ENCODE measurements around the gene PRDM15. TPM values are rescaled to one million over a fixed set of nuclear protein-coding genes. Genes with fewer than 3 reads are reported as not detected.
A peak's percentile ranks its signal among the peaks of the same experiment; 100 is the strongest.

The PRDM15 gene
- total RNA-seq, 1 experiment from 2014 or later, result 10.4 TPM

GRCh38 chr21:41755258-41755933 lies 123.7 kb downstream of the PRDM15 start:
- CTCF ChIA-PET, result no interaction called here
- Mint-ChIP-seq H3K4me1 (ENCODE audit: low read depth, unreplicated experiment) (peaks cover 51% of the 10 kb centered on the region), H3K9me3 (ENCODE audit: low read depth, unreplicated experiment) (no peaks in the 10 kb centered on the region), H3K27ac (ENCODE audit: unreplicated experiment) (no peak overlapping the region), H3K27me3 (ENCODE audit: unreplicated experiment) (no peaks in the 10 kb centered on the region), H3K36me3 (ENCODE audit: insufficient read depth, unreplicated experiment) (peaks cover 72% of the 10 kb centered on the region), H3K4me3 (ENCODE audit: low read depth, unreplicated experiment) (no peak overlapping the region)
- no peak for TF ChIP-seq CTCF (IDR thresholded peaks at IDR 0.05; ENCODE audit: unreplicated experiment)
- DNase-seq, result no peak
- BruUV-seq (replicated peaks), result no TSS peak
- intact Hi-C loops (cut with micrococcal nuclease; ENCODE audit: unreplicated experiment), result no loop called here

GRCh38 chr21:41754479-41754891 lies 124.7 kb downstream of the PRDM15 start:
- no peak for TF ChIP-seq CTCF (IDR thresholded peaks at IDR 0.05; ENCODE audit: unreplicated experiment)
- DNase-seq, result no peak
- BruUV-seq (replicated peaks), result no TSS peak
- Mint-ChIP-seq H3K4me1 (ENCODE audit: low read depth, unreplicated experiment) (peaks cover 41% of the 10 kb centered on the region), H3K27ac (ENCODE audit: unreplicated experiment) (no peak overlapping the region), H3K36me3 (ENCODE audit: insufficient read depth, unreplicated experiment) (peaks cover 69% of the 10 kb centered on the region), H3K9me3 (ENCODE audit: low read depth, unreplicated experiment) (no peaks in the 10 kb centered on the region), H3K4me3 (ENCODE audit: low read depth, unreplicated experiment) (no peak overlapping the region), H3K27me3 (ENCODE audit: unreplicated experiment) (no peaks in the 10 kb centered on the region)
- CTCF ChIA-PET, result interaction anchor here (1.3 kb wide), 1 partner anchor 142 kb away, joined by 4 read pairs; no protein-coding TSS in a partner anchor
- intact Hi-C loops (cut with micrococcal nuclease; ENCODE audit: unreplicated experiment), result no loop called here

GRCh38 chr21:41753006-41753898 lies 125.9 kb downstream of the PRDM15 start:
- CTCF ChIA-PET, result interaction anchor here (1.3 kb wide), 1 partner anchor 140 kb away, joined by 4 read pairs; no protein-coding TSS in a partner anchor
- no TSS peak for BruUV-seq (replicated peaks)
- Mint-ChIP-seq H3K9me3 (ENCODE audit: low read depth, unreplicated experiment) (no peaks in the 10 kb centered on the region), H3K36me3 (ENCODE audit: insufficient read depth, unreplicated experiment) (peaks cover 75% of the 10 kb centered on the region), H3K27ac (ENCODE audit: unreplicated experiment) (peak overlapping the region; percentile 63), H3K27me3 (ENCODE audit: unreplicated experiment) (no peaks in the 10 kb centered on the region), H3K4me3 (ENCODE audit: low read depth, unreplicated experiment) (no peak overlapping the region), H3K4me1 (ENCODE audit: low read depth, unreplicated experiment) (peaks cover 37% of the 10 kb centered on the region)
- intact Hi-C loops (cut with micrococcal nuclease; ENCODE audit: unreplicated experiment), result no loop called here
- DNase-seq, result no peak
- TF ChIP-seq CTCF (IDR thresholded peaks at IDR 0.05; ENCODE audit: unreplicated experiment), result no peak

GRCh38 chr21:41752231-41752681 lies 126.9 kb downstream of the PRDM15 start:
- Mint-ChIP-seq H3K27ac (ENCODE audit: unreplicated experiment) (no peak overlapping the region), H3K9me3 (ENCODE audit: low read depth, unreplicated experiment) (no peaks in the 10 kb centered on the region), H3K4me3 (ENCODE audit: low read depth, unreplicated experiment) (peak overlapping the region; percentile 34), H3K4me1 (ENCODE audit: low read depth, unreplicated experiment) (peaks cover 31% of the 10 kb centered on the region), H3K27me3 (ENCODE audit: unreplicated experiment) (no peaks in the 10 kb centered on the region), H3K36me3 (ENCODE audit: insufficient read depth, unreplicated experiment) (peaks cover 80% of the 10 kb centered on the region)
- TF ChIP-seq CTCF (IDR thresholded peaks at IDR 0.05; ENCODE audit: unreplicated experiment), result no peak
- no peak for DNase-seq
- intact Hi-C loops (cut with micrococcal nuclease; ENCODE audit: unreplicated experiment), result no loop called here
- no TSS peak for BruUV-seq (replicated peaks)
- CTCF ChIA-PET, result interaction anchor here (1.1 to 1.9 kb wide), 3 partner anchors 9 to 140 kb away, joined by 3 to 8 read pairs (median 3); no protein-coding TSS in a partner anchor

Data from Calu3 (cell line).